H1 (cell line): ENCODE data around the gene ANKRD53. TPM values are rescaled to one million over a fixed set of nuclear protein-coding genes. Genes with fewer than 3 reads are reported as not detected.

Experiments
- CTCF ChIA-PET: fragments of 300-600 bp; sonication (Branson Sonifier 250); formaldehyde crosslinking; loops from one replicate; lab custom pipeline; 2021; ENCODE audit not compliant: partially characterized antibody; lab: Charles Lee
- POLR2A ChIA-PET: fragments of 300-600 bp; sonication (Branson Sonifier 250); formaldehyde crosslinking; loops from one replicate; lab custom pipeline; 2021; ENCODE audit warnings: inconsistent platforms; ENCODE audit not compliant: partially characterized antibody; lab: Charles Lee
- DNase-seq, 2 experiments: peaks; one replicate each; pipeline versions ENCODE4 v3.0.0 to v3.0.0-alpha.2; 2010 to 2022; ENCODE audit warnings: low spot score in 2 of 2, low read depth in 1 of 2, mixed read lengths in 1 of 2
- FAIRE-seq: peaks from 2 replicates; lab custom pipeline; 2011; peaks lifted over from hg19 to GRCh38; lab: Jason Lieb, UNC
- H2AFZ ChIP-seq: 2 replicates; pipeline ENCODE4 v1.8.1; 2012; ENCODE audit warnings: low read length, inconsistent platforms
- H2AK5ac ChIP-seq: 2 replicates; pipeline ENCODE4 v1.6.1; 2013; ENCODE audit warnings: low read depth, low read length
- H2BK120ac ChIP-seq: replicated peaks from 2 replicates; pipeline ENCODE3; 2013; ENCODE audit warnings: low read depth, low read length, inconsistent platforms
- H2BK12ac ChIP-seq: 2 replicates; pipeline ENCODE4 v1.6.1; 2013; ENCODE audit warnings: low read depth, low read length
- H2BK15ac ChIP-seq: 2 replicates; pipeline ENCODE4 v1.6.1; 2013; ENCODE audit warnings: low read length
- H2BK20ac ChIP-seq: 2 replicates; pipeline ENCODE4 v1.6.1; 2013; ENCODE audit warnings: low read length
- H2BK5ac ChIP-seq: 2 replicates; pipeline ENCODE4 v1.6.1; 2013; ENCODE audit warnings: low read depth, low read length
- H3K14ac ChIP-seq: 2 replicates; pipeline ENCODE4 v1.6.1; 2013; ENCODE audit warnings: inconsistent platforms; ENCODE audit not compliant: insufficient read length
- H3K18ac ChIP-seq: 2 replicates; pipeline ENCODE4 v1.6.1; 2013; ENCODE audit warnings: low read length; ENCODE audit errors: extremely low read depth
- H3K23ac ChIP-seq: 2 replicates; pipeline ENCODE4 v1.6.1; 2013; ENCODE audit warnings: inconsistent platforms; ENCODE audit not compliant: insufficient read length
- H3K23me2 ChIP-seq: 2 replicates; pipeline ENCODE4 v1.6.1; 2013; ENCODE audit warnings: low read depth, low read length
- H3K27ac ChIP-seq: 2 replicates; pipeline ENCODE4 v1.6.1; 2011; ENCODE audit warnings: low read depth, low read length, inconsistent platforms
- H3K27me3 ChIP-seq, 4 experiments: replicated peaks in 1 of 4; 1 replicate in 1 of 4; 2 replicates in 3 of 4; pipeline versions ENCODE4 v1.6.1 to v1.8.1; 2011 to 2013; ENCODE audit warnings: low read length in 3 of 4, mild to moderate bottlenecking in 3 of 4, inconsistent platforms in 2 of 4, mixed read lengths in 2 of 4, moderate library complexity in 1 of 4; ENCODE audit not compliant: control insufficient read depth in 3 of 4, insufficient read depth in 3 of 4; ENCODE audit errors: extremely low read depth in 1 of 4
- H3K36me3 ChIP-seq, 4 experiments: 2 replicates each; pipeline versions ENCODE4 v1.6.1 to v1.8.1; 2011 to 2013; ENCODE audit warnings: mild to moderate bottlenecking in 4 of 4, low read length in 3 of 4, moderate library complexity in 2 of 4, control low read depth in 1 of 4, inconsistent platforms in 1 of 4; ENCODE audit not compliant: insufficient read depth in 4 of 4, control insufficient read depth in 2 of 4
- H3K4ac ChIP-seq: replicated peaks from 2 replicates; pipeline ENCODE3; 2013; ENCODE audit warnings: low read length, low read depth, mixed read lengths, inconsistent platforms; ENCODE audit not compliant: insufficient read length
- H3K4me1 ChIP-seq, 4 experiments: replicated peaks in 1 of 4; 1 replicate in 1 of 4; 2 replicates in 3 of 4; pipeline versions ENCODE4 v1.6.1 to v1.8.1; 2011 to 2013; ENCODE audit warnings: low read length in 3 of 4, inconsistent platforms in 2 of 4, mixed read lengths in 1 of 4; ENCODE audit not compliant: insufficient read depth in 4 of 4, control insufficient read depth in 3 of 4
- H3K4me2 ChIP-seq, 2 experiments: 2 replicates each; pipeline versions ENCODE4 v1.6.1 to v1.8.1; 2011 to 2013; ENCODE audit warnings: low read depth in 2 of 2, low read length in 2 of 2, control low read depth in 1 of 2, inconsistent platforms in 1 of 2, mild to moderate bottlenecking in 1 of 2; ENCODE audit not compliant: insufficient read depth in 1 of 2
- H3K4me3 ChIP-seq, 4 experiments: fragments of 200-600, 300-600 bp in 1 of 4; sonication (generic), shearing (Covaris generic), sonication (Bioruptor Twin) in 1 of 4; 2 replicates each; pipeline versions ENCODE4 v1.5.1 to v1.8.1; 2011 to 2016; ENCODE audit warnings: low read length in 4 of 4, low read depth in 3 of 4, control low read depth in 2 of 4, inconsistent platforms in 2 of 4, mild to moderate bottlenecking in 2 of 4, mixed read lengths in 1 of 4, moderate library complexity in 1 of 4; ENCODE audit not compliant: insufficient read depth in 2 of 4; ENCODE audit errors: extremely low read depth in 1 of 4
- H3K56ac ChIP-seq: replicated peaks from 2 replicates; pipeline ENCODE3; 2013; ENCODE audit warnings: low read depth, mild to moderate bottlenecking, mixed read lengths, low read length, inconsistent platforms; ENCODE audit not compliant: insufficient read length
- H3K79me1 ChIP-seq: 2 replicates; pipeline ENCODE4 v1.6.1; 2013; ENCODE audit warnings: low read depth, low read length, control low read depth
- H3K79me2 ChIP-seq, 2 experiments: 2 replicates each; pipeline versions ENCODE4 v1.6.1 to v1.8.1; 2012 to 2013; ENCODE audit warnings: low read length in 2 of 2, mild to moderate bottlenecking in 2 of 2, inconsistent platforms in 1 of 2; ENCODE audit not compliant: insufficient read depth in 2 of 2, control insufficient read depth in 1 of 2
- H3K9ac ChIP-seq, 4 experiments: replicated peaks in 1 of 4; 1 replicate in 1 of 4; 2 replicates in 3 of 4; pipeline versions ENCODE4 v1.6.1 to v1.8.1; 2011 to 2013; ENCODE audit warnings: low read depth in 3 of 4, low read length in 3 of 4, control low read depth in 2 of 4, mild to moderate bottlenecking in 2 of 4, moderate library complexity in 2 of 4, inconsistent platforms in 1 of 4; ENCODE audit errors: extremely low read depth in 1 of 4
- H3K9me3 ChIP-seq, 2 experiments: 2 replicates each; pipeline versions ENCODE4 v1.6.1 to v1.8.1; 2012 to 2013; ENCODE audit warnings: mild to moderate bottlenecking in 2 of 2, moderate library complexity in 2 of 2, control low read depth in 1 of 2, inconsistent platforms in 1 of 2, low read depth in 1 of 2, low read length in 1 of 2, mixed read lengths in 1 of 2; ENCODE audit not compliant: insufficient read depth in 2 of 2
- H4K20me1 ChIP-seq, 2 experiments: replicated peaks in 1 of 2; 2 replicates each; pipeline versions ENCODE3 to v1.8.1; 2011 to 2013; ENCODE audit warnings: inconsistent platforms in 2 of 2, low read length in 2 of 2, mild to moderate bottlenecking in 1 of 2; ENCODE audit not compliant: insufficient read depth in 2 of 2, control insufficient read depth in 1 of 2
- H4K5ac ChIP-seq: 2 replicates; pipeline ENCODE4 v1.6.1; 2013; ENCODE audit warnings: low read length, low read depth, mixed read lengths, inconsistent platforms; ENCODE audit not compliant: insufficient read length
- H4K8ac ChIP-seq: 2 replicates; pipeline ENCODE4 v1.8.0; 2013; ENCODE audit warnings: mild to moderate bottlenecking, moderate library complexity, low read length, inconsistent platforms; ENCODE audit not compliant: insufficient read depth; ENCODE audit errors: extremely low read depth
- H4K91ac ChIP-seq: replicated peaks from 2 replicates; pipeline ENCODE3; 2013; ENCODE audit warnings: low read length, mixed read lengths, inconsistent platforms; ENCODE audit not compliant: insufficient read length
- FOSL1 ChIP-seq: IDR thresholded peaks from 2 replicates; pipeline ENCODE4 v1.6.1; 2011; ENCODE audit warnings: mild to moderate bottlenecking, low read depth, low read length, moderate library complexity; ENCODE audit not compliant: insufficient read depth
- GTF2F1 ChIP-seq: IDR thresholded peaks from 2 replicates; pipeline ENCODE4 v1.6.1; 2012; ENCODE audit warnings: low read depth, low read length, improper control_type of control experiment, borderline replicate concordance
- KDM1A ChIP-seq: fragments of 200-600, 300-600 bp; sonication (generic); IDR thresholded peaks from 2 replicates; pipeline ENCODE4 v1.7.1; 2016; ENCODE audit warnings: mild to moderate bottlenecking, low read length, borderline replicate concordance
- NANOG ChIP-seq: IDR thresholded peaks from 2 replicates; pipeline ENCODE4 v1.6.1; 2011; ENCODE audit warnings: low read length, low read depth, mild to moderate bottlenecking, inconsistent platforms; ENCODE audit not compliant: insufficient read depth, poor library complexity, severe bottlenecking
- POLR2A ChIP-seq, 2 experiments: IDR thresholded peaks; 1 replicate in 1 of 2; 2 replicates in 1 of 2; pipeline ENCODE4 v1.6.1; 2011; ENCODE audit warnings: low read depth in 2 of 2, low read length in 2 of 2, mild to moderate bottlenecking in 2 of 2; ENCODE audit errors: control extremely low read depth in 1 of 2
- SIRT6 ChIP-seq: IDR thresholded peaks from one replicate; pipeline ENCODE4 v1.7.1; 2012; ENCODE audit warnings: low read length, inconsistent platforms
- TAF1 ChIP-seq: IDR thresholded peaks from 2 replicates; pipeline ENCODE4 v1.6.1; 2011; ENCODE audit warnings: mild to moderate bottlenecking, low read depth, low read length
- WGBS, 2 experiments: shearing (Covaris generic) in 1 of 2; methylation state at CpG; one replicate each; pipeline versions ENCODE4 v1.1.6 to v1.1.7; 2013 to 2015; ENCODE audit warnings: low lambda C conversion rate in 2 of 2, mixed read lengths in 2 of 2, inconsistent platforms in 1 of 2, low coverage in 1 of 2, missing lambda C conversion rate in 1 of 2; ENCODE audit not compliant: insufficient replicate concordance in 2 of 2, insufficient coverage in 1 of 2, insufficient read length in 1 of 2; ENCODE audit errors: extremely low coverage in 1 of 2, missing lambda C conversion rate in 1 of 2; 5-methylcytosine and 5-hydroxymethylcytosine counted together
- polyA plus RNA-seq, 7 experiments: library from polyadenylated mRNA; depleted of rRNA in 3 of 7; stranded (reverse) in 5 of 7; unstranded in 2 of 7; fragments of >200 nt in 5 of 7; fragments of 200-250 nt in 2 of 7; gene quantifications; 1 replicate in 5 of 7; 2 replicates in 1 of 7; 4 replicates in 1 of 7; pipeline versions ENCODE4 v1.2.1 to v1.2.3, GENCODE V29; 2011 to 2013; ENCODE audit warnings: missing spikeins in 2 of 7, mixed read lengths in 2 of 7
- total RNA-seq: library from RNA; stranded (reverse); fragmentation: NEBNext Ultra II Directional; extraction: Animal tissue kit (Norgen Biotek cat#: 25700); gene quantifications from 2 replicates; pipeline ENCODE4 v1.2.1, GENCODE V29; 2021
- TF ChIP-seq, protein P1 (sequence below): IDR thresholded peaks from 2 replicates; pipeline ENCODE4 v1.6.1; 2011; ENCODE audit warnings: low read depth, mild to moderate bottlenecking, low read length; ENCODE audit not compliant: insufficient read depth

Gene ANKRD53
- total and polyA plus RNA-seq, 2 of the 8 experiments (the other 6 are each of a cell fraction or from before 2014, with no cell fraction given) = 0.39 to 0.70 TPM

DNA sequence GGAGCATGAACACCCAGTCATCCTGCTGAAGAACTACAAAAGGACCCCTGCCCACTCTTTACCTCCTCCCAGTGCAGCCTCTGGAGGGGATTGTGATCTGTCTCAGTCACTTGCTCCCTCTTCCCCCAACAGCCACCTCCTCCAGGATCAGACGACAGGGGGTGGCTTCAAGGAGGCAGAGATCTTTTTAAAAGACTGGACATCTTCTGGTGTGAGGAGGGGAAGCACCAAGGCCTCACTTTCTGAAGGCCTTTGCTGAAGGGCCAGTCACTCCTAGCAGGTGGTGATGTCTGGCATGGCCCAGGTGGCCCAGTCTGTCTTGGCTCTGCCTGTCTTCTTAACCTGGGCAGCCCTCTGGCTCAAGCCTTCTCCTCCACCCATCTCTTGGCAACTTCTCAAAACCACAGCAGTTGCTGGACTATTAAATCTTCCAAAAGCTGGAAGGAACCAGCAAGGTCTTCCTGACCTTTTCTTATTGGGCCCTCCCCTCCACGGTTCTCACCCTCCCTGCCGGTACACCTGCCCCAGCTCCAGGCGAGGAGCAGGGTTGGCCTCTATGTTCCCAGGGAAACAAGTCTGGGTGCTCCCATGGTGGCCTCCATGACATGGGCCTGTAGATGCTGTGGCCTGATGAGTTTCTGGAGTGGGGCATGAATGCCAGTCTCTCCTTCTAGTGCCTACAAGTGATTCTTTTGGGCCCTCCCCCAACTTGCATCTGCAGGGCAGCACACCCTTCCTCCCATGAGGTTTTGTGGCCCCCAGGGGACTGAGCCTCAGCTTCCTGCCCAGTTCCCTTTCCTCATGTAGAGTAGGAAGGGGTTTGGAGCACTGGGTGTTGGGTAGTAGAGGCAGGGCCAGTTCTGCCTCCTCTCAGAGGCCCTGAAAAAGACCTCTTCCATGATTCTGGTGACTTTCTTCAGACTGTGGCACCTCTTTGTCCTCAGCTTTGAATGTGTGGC, 47.8 kb upstream of the ANKRD53 start:
- no peaks in the 10 kb centered on the region for H3K23me2 ChIP-seq
- H2BK15ac ChIP-seq = no peak overlapping the region
- H3K9me3 ChIP-seq = no peaks in the 10 kb centered on the region
- no peak overlapping the region for H2BK5ac ChIP-seq
- DNase-seq (peak in 1 of 2 experiments; percentile 26), FAIRE-seq (no peak)
- H2BK120ac ChIP-seq = no peak overlapping the region
- no peaks in the 10 kb centered on the region for H3K36me3 ChIP-seq
- H3K9ac ChIP-seq = no peak overlapping the region
- WGBS, 2 experiments = 83% methylated on average over 4 of the region's 4 CpGs; no CpG with 5 or more reads in 1 of the 2 experiments
- no peak overlapping the region for H4K5ac ChIP-seq
- no peak overlapping the region for H3K56ac ChIP-seq
- H2BK12ac ChIP-seq = no peak overlapping the region
- no peak overlapping the region for H3K27ac ChIP-seq
- H2AFZ ChIP-seq = no peak overlapping the region
- peaks cover 0 to 9% (median 5%) of the 10 kb centered on the region in 4 experiments; a peak in 4 of 7 replicates for H3K27me3 ChIP-seq
- H2BK20ac ChIP-seq = no peak overlapping the region
- H3K23ac ChIP-seq = no peak overlapping the region
- H3K18ac ChIP-seq = no peak overlapping the region; the same call in 1 of the 2 replicates
- H3K79me2 ChIP-seq = no peaks in the 10 kb centered on the region
- H3K4ac ChIP-seq = no peak overlapping the region
- no peak overlapping the region for H4K91ac ChIP-seq
- CTCF ChIA-PET = interaction anchor here (0.7 to 22.0 kb wide), 7 partner anchors 1 to 60 kb away, joined by 3 to 513 read pairs (median 4); partner anchors contain the start of gene ATP6V1B1
- no peaks in the 10 kb centered on the region for H4K20me1 ChIP-seq
- POLR2A ChIA-PET = no interaction called here
- H3K14ac ChIP-seq = no peak overlapping the region
- H4K8ac ChIP-seq = no peak overlapping the region
- H3K4me1 ChIP-seq = peaks cover 0 to 4% (median 2%) of the 10 kb centered on the region in 4 experiments; a peak in 2 of 7 replicates
- no peak for TF ChIP-seq POLR2A (IDR thresholded peaks at IDR 0.05; ENCODE audit: control extremely low read depth in 1 of 2, low read depth in 2 of 2, low read length in 2 of 2)
- TF ChIP-seq TAF1 = no peak
- TF ChIP-seq FOSL1 = no peak
- TF ChIP-seq, protein P1, sequence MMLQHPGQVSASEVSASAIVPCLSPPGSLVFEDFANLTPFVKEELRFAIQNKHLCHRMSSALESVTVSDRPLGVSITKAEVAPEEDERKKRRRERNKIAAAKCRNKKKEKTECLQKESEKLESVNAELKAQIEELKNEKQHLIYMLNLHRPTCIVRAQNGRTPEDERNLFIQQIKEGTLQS = no peak
- TF ChIP-seq SIRT6 = no peak
- no peak for TF ChIP-seq GTF2F1
- TF ChIP-seq NANOG = no peak
- TF ChIP-seq KDM1A = no peak
- no peak overlapping the region for H3K4me3 ChIP-seq
- H3K4me2 ChIP-seq = no peak overlapping the region
- no peak overlapping the region for H2AK5ac ChIP-seq
- H3K79me1 ChIP-seq = no peaks in the 10 kb centered on the region
